ENCODE data around the gene CHI3L1.

- TF ChIP-seq CTCF (IDR thresholded peaks at IDR 0.05; ENCODE audit: insufficient read depth, low read depth, low read length) (no peak), EZH2 (IDR thresholded peaks at IDR 0.05; ENCODE audit: insufficient read depth, low read length) (no peak)
Observed at GRCh38 chr1:203173011-203173555, 13.4 kb downstream of the CHI3L1 start.
